ENCODE measurements around the gene CTDSPL. TPM values are rescaled to one million over a fixed set of nuclear protein-coding genes. Genes with fewer than 3 reads are reported as not detected.
"Not testable (repeated sequence)": the region's sequence is repeated elsewhere in the genome, so short reads cannot be mapped to it uniquely, and the experiment has no call there.

CTDSPL gene
- total RNA-seq, 2 experiments from 2014 or later, result 1.3 to 2.1 TPM

- Mint-ChIP-seq H3K9me3 (no peaks in the 10 kb centered on the region), H3K27me3 (no peaks in the 10 kb centered on the region), H3K36me3 (no peaks in the 10 kb centered on the region), H3K4me1 (no peaks in the 10 kb centered on the region), H3K4me3 (no peak overlapping the region), H3K27ac (no peak overlapping the region)
- DNase-seq, result no peak
- ATAC-seq (ENCODE audit: low read depth), result no peak
- POLR2A ChIA-PET, result no interaction called here
Observed at GRCh38 chr3:37986479-37987314, 125.0 kb downstream of the CTDSPL start.

GRCh38 chr3:37987315-37987697 lies 125.6 kb downstream of the CTDSPL start:
- POLR2A ChIA-PET, result no interaction called here
- no peaks in the 10 kb centered on the region for H3K4me1 Mint-ChIP-seq
- DNase-seq (no peak), ATAC-seq (ENCODE audit: low read depth) (no peak)
- no peak overlapping the region for H3K4me3 Mint-ChIP-seq
- H3K27ac Mint-ChIP-seq, result no peak overlapping the region
- H3K36me3 Mint-ChIP-seq, result no peaks in the 10 kb centered on the region
- H3K27me3 Mint-ChIP-seq, result no peaks in the 10 kb centered on the region
- H3K9me3 Mint-ChIP-seq, result no peaks in the 10 kb centered on the region

DNA sequence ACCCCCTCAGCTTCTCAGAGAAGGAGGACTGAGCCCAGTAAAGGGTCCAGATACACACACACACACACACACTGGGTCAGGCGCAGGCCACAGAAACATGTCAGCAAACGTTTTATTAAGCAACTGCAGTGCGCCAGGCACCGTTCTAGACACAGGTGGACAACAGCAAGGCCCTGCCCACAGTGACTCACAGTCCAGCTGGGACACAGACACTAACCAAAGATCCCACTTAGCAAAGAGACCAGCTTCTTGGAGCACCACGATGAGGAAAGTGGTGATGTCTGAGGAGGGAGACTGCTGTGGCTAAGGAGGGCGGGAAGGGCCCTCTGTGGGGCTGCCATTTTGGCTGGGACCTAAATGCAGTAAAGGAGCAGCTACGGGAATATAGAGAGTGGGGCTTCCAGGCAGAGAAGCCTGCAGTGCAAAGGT lies 126.1 kb downstream of the CTDSPL start:
- Mint-ChIP-seq H3K27me3 (no peaks in the 10 kb centered on the region), H3K9me3 (no peaks in the 10 kb centered on the region), H3K27ac (no peak overlapping the region), H3K36me3 (no peaks in the 10 kb centered on the region), H3K4me1 (no peaks in the 10 kb centered on the region), H3K4me3 (no peak overlapping the region)
- DNase-seq, result no peak
- ATAC-seq (ENCODE audit: low read depth), result no peak
- POLR2A ChIA-PET, result no interaction called here

- H3K4me1 Mint-ChIP-seq, H3K4me3 Mint-ChIP-seq: not testable (repeated sequence)
Observed at GRCh38 chr3:37988376-37988775, 126.7 kb downstream of the CTDSPL start.

GRCh38 chr3:37988931-37989525 lies 127.3 kb downstream of the CTDSPL start:
- H3K4me3 Mint-ChIP-seq, result no peak overlapping the region
- no peaks in the 10 kb centered on the region for H3K36me3 Mint-ChIP-seq
- no peaks in the 10 kb centered on the region for H3K27me3 Mint-ChIP-seq
- ATAC-seq (ENCODE audit: low read depth), result no peak
- no peak for DNase-seq
- POLR2A ChIA-PET, result no interaction called here
- no peaks in the 10 kb centered on the region for H3K9me3 Mint-ChIP-seq
- H3K27ac Mint-ChIP-seq, result no peak overlapping the region
- H3K4me1 Mint-ChIP-seq, result peaks cover 5% of the 10 kb centered on the region

More at GRCh38 chr3:37988376-37988775, 126.7 kb downstream of the CTDSPL start:
- H3K36me3 Mint-ChIP-seq; H3K9me3 Mint-ChIP-seq; POLR2A ChIA-PET; ATAC-seq (ENCODE audit: low read depth); H3K27ac Mint-ChIP-seq; H3K27me3 Mint-ChIP-seq; DNase-seq: not testable (repeated sequence)

DNA sequence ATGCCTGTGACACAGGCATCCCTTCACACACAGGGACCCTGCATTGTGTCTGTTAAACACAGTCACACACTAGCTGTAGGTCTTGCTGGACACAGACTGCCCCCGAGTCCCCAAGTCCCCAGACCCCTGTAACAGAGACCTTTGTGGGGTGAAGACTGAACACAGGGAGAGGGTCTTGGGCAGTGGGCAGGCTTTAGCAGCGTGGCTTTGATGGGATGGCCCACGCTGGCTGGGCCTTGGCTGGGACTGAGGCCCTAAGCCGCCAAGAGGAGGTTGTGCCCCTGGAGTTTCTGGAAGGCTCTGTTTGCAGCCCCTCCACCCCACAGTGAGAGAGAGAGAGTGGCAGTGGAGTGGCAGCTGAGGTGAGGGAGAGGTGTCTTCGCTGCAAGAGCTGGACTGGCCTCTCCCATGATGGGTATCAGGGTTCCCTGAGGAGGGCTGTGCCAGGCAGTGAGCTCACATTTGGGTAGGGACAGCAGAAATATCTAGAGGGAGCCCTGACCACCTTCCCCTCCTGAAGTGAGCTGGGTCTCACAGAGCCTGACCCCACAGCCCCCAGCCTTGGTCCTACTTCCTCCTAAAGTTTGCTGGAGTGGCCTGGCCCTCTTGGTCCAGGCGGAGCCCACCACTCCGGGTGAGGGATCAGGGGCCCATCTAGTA lies 128.3 kb downstream of the CTDSPL start:
- H3K9me3 Mint-ChIP-seq, result no peaks in the 10 kb centered on the region
- no peaks in the 10 kb centered on the region for H3K36me3 Mint-ChIP-seq
- POLR2A ChIA-PET, result no interaction called here
- peaks cover 10% of the 10 kb centered on the region for H3K4me1 Mint-ChIP-seq
- H3K27ac Mint-ChIP-seq, result no peak overlapping the region
- H3K27me3 Mint-ChIP-seq, result no peaks in the 10 kb centered on the region
- DNase-seq, result no peak
- H3K4me3 Mint-ChIP-seq, result no peak overlapping the region
- ATAC-seq (ENCODE audit: low read depth), result no peak

GRCh38 chr3:37990527-37990926 lies 128.8 kb downstream of the CTDSPL start, which contains the start of gene VILL:
VILL (plus strand) TSS chr3:37990786; CDS start chr3:37993673, 2,887 bp downstream.
- Mint-ChIP-seq H3K27me3 (no peaks in the 10 kb centered on the region), H3K4me1 (peaks cover 16% of the 10 kb centered on the region), H3K36me3 (peaks cover under 1% of the 10 kb centered on the region), H3K27ac (no peak within 1 kb of the TSS), H3K9me3 (no peaks in the 10 kb centered on the region), H3K4me3 (no peak within 1 kb of the TSS)
- POLR2A ChIA-PET, result no interaction called here
- DNase-seq (no peak), ATAC-seq (ENCODE audit: low read depth) (no peak)

- POLR2A ChIA-PET, result no interaction called here
- H3K9me3 Mint-ChIP-seq, result no peaks in the 10 kb centered on the region
- H3K27me3 Mint-ChIP-seq, result no peaks in the 10 kb centered on the region
- H3K27ac Mint-ChIP-seq, result no peak overlapping the region
- DNase-seq (no peak), ATAC-seq (ENCODE audit: low read depth) (no peak)
- H3K4me3 Mint-ChIP-seq, result no peak overlapping the region
- peaks cover 22% of the 10 kb centered on the region for H3K4me1 Mint-ChIP-seq
- H3K36me3 Mint-ChIP-seq, result peaks cover 6% of the 10 kb centered on the region
Observed at GRCh38 chr3:37991109-37991508, 129.4 kb downstream of the CTDSPL start.

DNA sequence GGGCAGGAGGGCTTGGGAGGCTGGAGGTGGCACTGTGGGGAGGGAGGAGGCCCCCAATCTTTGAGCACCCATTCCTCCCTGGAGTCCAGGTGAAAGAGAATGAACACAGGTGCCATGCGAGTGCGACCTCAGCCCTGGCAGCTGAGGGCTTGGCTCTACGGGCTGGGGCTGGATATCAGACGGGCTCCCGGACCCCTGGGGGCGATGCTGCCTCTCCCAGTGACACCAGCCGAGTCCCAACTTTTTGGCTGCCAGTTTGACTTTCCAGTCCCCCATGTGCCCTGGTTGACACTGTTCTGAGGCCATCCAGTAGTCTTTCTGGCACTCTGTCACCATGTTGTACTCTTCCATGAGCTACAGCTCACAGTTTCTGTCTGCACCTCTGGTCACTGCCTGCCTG lies 130.1 kb downstream of the CTDSPL start:
- no peak for ATAC-seq (ENCODE audit: low read depth)
- Mint-ChIP-seq H3K4me1 (peaks cover 29% of the 10 kb centered on the region), H3K27ac (peak overlapping the region; percentile 21), H3K4me3 (no peak overlapping the region), H3K9me3 (no peaks in the 10 kb centered on the region), H3K36me3 (peaks cover 12% of the 10 kb centered on the region), H3K27me3 (no peaks in the 10 kb centered on the region)
- POLR2A ChIA-PET, result no interaction called here
- no peak for DNase-seq

DNA sequence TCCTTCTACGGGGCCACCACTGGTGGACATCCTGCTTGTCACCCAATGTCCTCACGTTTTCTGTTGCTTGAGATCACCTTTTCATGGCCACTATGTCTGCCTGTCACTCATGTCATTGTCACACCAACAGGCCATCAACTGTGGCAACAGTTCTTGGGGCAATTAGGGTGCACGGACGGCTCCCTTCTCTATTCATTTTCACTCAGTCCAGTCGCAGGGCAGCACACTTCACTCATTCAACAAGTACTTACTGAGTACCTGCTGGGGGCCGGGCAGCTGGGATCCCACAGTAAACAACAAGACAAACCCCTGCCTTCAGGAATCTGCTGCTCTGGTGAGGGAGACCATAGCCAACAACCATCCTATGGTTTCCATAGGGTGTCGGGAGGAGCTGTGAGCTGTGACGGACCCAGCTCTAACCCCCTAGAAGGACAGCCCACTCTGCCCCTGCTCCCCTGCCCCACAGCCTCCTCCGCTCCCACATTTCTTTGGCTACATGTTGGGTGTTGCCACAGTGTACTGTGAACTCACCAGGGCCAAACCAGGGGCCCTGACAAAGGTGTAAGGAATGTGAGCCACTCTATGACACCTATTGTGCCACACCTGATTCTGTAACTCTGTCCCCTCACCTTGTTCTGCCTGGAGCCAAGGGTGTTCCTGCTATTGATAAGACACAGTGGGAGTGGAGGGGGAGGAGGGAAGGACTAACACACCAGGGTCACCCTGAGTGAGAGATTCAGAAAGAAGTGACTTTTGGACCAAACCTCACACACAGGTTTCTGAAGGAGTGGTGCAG lies 130.8 kb downstream of the CTDSPL start:
- DNase-seq (no peak), ATAC-seq (ENCODE audit: low read depth) (no peak)
- Mint-ChIP-seq H3K36me3 (peaks cover 16% of the 10 kb centered on the region), H3K9me3 (no peaks in the 10 kb centered on the region), H3K4me3 (no peak overlapping the region), H3K27me3 (no peaks in the 10 kb centered on the region), H3K27ac (peak overlapping the region; percentile 42), H3K4me1 (peaks cover 31% of the 10 kb centered on the region)
- POLR2A ChIA-PET, result no interaction called here

DNA sequence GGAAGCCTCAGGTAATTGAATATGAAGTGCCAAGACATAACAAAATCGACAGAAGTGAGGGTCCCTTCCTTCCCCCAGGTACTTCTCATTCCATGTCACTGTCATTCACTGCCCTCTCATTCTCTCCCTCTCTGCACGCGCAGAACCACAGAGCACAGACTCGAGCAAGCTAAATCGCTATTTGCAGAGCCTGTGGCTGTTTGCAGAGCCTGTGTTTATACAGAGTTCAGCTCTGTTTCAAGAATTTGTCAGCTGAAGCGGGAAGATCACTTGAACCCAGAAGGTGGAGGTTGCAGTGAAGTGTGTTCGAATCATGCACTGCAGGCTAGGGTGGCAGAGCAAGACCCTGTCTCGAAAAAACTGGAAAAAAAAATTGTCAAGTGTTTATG lies 131.4 kb downstream of the CTDSPL start:
- no peak for DNase-seq
- no peak overlapping the region for H3K4me3 Mint-ChIP-seq
- POLR2A ChIA-PET, result interaction anchor here (1.3 kb wide), 1 partner anchor 18 kb away, joined by 3 read pairs; no protein-coding TSS in a partner anchor
- H3K36me3 Mint-ChIP-seq, result peaks cover 16% of the 10 kb centered on the region
- no peak for ATAC-seq (ENCODE audit: low read depth)
- peaks cover 34% of the 10 kb centered on the region for H3K4me1 Mint-ChIP-seq
- H3K27me3 Mint-ChIP-seq, result no peaks in the 10 kb centered on the region
- H3K9me3 Mint-ChIP-seq, result no peaks in the 10 kb centered on the region
- no peak overlapping the region for H3K27ac Mint-ChIP-seq

- peaks cover 16% of the 10 kb centered on the region for H3K36me3 Mint-ChIP-seq
- no peaks in the 10 kb centered on the region for H3K9me3 Mint-ChIP-seq
- no peak for ATAC-seq (ENCODE audit: low read depth)
- H3K27ac Mint-ChIP-seq, result peak overlapping the region; percentile 96
- H3K27me3 Mint-ChIP-seq, result no peaks in the 10 kb centered on the region
- POLR2A ChIA-PET, result interaction anchor here (1.3 kb wide), 1 partner anchor 19 kb away, joined by 3 read pairs; no protein-coding TSS in a partner anchor
- DNase-seq, result no peak
- H3K4me1 Mint-ChIP-seq, result peaks cover 37% of the 10 kb centered on the region
- H3K4me3 Mint-ChIP-seq, result peak overlapping the region; percentile 90
Observed at GRCh38 chr3:37993460-37993819, 131.8 kb downstream of the CTDSPL start.
